HG03103 (cell line): Measurements from ENCODE around the gene CALM1.

Source experiments
- ATAC-seq: cut with Tn5 transposase; IDR thresholded peaks from one replicate; pipeline ENCODE4 v1.9.1; 2021; ENCODE audit warnings: low read depth; ENCODE audit not compliant: unreplicated experiment

CALM1 gene

DNA sequence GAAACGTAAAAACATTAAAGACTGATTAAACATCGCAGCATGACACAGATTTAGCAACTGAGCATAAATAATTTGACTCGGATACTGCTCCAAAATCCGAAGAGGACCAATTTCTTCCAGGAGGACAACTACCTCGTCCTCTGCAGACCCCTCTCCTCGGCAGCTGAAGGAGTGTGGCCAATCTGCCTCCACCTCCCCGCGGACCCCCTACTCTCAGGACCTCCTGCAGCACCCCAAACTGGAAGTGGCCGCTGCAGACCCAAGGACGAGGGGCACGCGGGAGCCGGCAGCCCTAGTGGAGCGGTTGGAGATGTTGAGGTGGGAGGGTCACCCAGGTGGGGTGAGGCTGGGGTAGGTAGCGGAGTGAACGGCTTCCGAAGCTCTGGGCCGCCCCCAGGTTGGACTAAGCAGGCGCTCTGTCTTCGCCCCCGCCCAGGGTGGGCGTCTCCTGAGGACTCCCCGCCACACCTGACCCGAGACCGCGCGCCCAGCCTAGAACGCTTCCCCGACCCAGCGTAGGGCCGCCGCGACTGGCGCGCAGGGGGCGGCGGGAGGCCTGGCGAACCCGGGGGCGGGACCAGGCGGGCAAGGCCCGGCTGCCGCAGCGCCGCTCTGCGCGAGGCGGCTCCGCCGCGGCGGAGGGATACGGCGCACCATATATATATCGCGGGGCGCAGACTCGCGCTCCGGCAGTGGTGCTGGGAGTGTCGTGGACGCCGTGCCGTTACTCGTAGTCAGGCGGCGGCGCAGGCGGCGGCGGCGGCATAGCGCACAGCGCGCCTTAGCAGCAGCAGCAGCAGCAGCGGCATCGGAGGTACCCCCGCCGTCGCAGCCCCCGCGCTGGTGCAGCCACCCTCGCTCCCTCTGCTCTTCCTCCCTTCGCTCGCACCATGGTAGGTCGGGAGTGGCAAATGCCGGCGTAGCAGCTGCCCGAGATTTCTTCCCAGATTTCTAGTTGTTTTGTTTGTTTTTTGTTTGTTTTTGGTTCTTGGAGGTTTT is at the start of gene CALM1:
Gene CALM1 (plus strand): TSS at position 689 of the 999 bp plus-strand sequence. CDS start 202 bp downstream, at position 891.
- peak; percentile 51 for ATAC-seq

DNA sequence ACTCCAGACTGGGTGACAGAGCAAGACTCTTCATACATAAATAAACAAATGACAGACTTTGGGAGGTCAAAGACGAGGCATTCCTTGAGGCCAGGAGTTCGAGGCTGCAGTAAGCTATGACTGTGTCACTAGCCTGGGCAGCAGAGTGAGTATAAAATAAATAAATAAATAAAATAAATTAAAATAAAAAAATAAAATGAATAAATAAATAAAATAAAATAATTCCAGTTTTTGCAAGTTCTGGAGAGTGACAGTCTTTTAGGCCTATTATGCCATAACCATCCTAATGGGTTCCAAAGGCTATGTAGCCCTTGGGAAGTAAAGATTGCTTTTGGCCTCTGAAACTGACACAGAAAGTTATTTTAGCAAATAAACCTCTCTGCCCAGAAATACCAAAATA is 48.6 kb upstream of the CALM1 start:
- ATAC-seq = no peak

DNA sequence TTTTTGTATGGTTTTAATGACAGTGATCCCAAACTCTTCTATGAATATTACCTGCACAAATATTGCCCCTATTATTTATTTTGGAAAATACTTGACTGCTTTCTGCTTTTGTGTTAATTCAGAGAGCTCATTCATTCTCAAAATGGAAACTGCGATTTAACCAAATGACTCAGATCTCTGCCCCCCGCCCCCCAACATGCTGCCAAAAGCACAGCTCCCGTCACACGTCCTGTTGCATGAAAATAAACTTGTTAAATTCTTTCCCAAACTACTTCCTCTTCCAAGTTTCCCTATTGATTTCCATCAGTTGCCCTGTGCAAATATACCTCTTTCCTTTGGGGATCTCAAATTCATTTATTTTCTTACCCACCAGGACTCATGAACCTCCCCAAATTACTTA is 47.1 kb upstream of the CALM1 start:
- ATAC-seq = no peak

DNA sequence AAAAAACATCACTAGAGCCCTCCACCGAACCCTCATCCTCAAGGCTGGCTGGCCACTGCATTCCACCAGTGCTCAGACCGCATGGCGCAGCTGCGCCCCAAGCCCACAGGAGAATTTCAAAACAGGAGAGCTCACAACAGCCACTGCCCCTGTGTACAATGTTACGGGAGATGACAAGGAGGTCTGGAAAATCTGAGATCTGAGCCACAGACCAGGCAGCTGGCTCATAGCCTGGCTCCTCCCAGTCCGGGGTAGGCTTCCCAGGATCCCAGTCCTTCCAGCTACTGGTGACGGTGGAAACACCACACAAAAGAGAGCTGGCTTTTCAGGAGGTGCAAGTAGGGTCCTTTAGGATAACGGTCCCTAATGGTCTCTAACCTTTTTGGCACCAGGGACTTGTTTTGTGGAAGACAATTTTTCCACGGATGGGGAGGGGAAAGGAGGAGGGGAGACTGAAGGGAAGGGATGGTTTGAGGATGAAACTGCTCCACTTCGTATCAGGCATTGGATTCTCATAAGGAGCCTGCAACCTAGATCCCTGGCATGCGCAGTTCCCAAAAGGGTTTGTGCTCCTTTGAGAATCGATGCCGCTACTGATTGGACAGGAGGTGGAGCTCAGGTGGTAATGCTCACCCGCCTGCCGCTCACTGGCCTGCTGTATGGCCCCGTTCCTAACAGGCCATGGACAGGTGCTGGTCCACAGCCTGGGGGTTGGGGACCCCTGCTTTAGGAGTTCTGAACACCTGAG is 42.1 kb upstream of the CALM1 start:
- ATAC-seq = no peak

DNA sequence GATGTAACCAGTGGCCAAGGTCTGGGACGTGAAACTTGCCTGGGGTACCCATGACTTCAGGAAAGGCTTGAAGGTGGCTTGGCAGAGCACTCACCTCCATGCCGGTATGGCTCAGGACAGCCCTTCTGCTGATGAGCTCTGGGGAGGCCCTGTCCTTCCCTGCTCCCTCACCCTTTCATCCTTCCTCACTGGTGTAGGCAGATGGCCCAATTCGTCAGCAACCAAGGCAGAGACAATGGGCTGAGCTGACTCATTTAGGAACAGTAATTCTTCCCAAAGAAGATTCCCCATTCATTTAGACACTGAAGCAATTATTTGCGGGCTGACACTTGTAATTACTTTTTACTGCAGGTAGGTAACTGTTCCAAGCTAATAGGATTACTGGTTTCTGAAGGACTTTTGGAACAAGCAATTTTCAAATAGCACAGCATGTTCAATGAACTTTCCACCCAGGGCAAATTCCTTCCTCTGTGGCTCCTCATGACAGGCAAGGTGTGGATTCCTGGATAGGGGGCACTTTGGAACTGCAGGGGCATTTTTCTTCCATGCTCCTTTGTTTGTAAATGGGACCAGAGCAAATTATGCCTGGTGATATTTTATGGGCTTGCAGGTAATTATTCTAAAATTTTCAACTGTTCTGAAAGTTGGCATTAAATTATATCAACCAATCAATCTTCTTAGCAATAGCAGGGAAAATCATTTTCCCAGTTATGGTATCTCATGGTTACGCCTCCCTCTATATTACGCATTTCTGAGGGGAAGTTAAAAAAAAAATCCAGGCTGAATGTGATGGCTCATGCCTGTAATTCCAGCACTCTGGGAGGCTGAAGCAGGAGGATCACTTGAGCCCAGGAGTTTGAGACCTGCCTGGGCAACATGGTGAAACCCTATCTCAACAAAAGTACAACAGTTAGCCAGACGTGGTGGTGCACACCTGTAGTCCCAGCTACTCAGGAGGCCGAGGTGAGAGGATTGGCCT is 41.0 kb upstream of the CALM1 start:
- ATAC-seq = no peak

DNA sequence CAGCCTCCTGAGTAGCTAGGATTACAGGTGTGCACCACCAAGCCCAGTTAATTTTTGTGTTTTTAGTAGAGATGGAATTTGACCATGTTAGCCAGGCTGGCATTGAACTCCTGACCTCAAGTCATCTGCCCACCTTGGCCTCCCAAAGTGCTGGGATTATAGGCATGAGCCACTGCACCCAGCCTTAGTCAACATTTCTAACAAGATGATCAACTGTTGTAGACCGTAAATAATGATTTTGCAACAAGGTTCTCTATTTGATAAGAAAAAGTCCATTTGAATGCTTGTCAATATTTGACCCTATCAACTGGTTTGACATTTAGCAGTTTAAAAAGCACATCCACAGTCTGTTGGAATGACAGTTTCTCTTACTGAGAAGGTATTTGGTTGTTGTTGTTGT is 39.9 kb upstream of the CALM1 start:
- no peak for ATAC-seq

DNA sequence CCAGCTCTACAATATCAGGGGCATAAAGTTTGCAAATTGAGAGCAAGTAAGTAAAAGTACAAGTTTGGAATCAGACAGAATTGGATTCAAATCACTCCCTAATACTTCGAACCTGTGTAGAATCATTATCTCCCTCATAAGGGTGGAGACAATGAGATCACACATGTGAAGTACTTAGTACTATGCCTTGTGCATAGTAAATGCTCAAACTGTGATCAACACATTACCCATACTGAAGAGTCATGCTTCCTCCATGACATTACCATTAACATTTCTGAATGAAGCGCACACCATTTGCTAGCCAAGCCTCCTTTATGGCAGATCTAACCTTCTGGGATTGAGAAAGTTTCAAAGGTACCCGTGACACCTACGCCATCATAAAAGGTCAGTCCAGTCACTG is 38.5 kb upstream of the CALM1 start:
- no peak for ATAC-seq

DNA sequence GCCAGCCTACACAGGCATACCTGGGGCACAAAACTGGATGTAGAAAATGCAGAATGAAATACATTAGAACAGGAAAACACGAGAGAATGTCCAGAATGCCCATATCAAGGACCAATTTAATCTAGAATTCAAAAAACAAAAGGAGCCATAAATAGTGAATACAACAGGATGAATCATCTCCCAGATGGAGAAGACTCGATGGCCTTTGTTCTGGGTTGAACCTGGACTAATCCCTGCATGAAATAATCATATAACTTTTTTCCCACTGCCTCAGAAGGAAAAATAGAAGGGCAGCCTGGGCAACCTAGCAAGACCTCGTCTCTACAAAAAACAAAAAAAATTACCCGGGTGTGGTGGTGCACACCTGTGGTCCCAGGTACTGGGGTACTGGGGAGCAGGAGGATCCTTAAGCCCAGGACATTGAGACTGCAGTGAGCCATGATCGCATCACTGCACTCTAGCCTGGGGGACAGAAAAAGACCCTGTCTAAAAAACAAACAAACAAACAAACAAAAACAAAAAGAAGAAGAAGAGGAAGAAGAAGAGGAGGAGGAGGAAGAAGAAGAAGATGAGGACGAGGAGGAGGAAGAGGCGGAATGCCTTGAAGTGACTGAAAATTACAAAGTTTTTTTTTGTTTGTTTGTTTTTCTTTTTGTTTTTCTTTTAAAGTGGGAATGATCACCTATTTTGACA is 34.8 kb upstream of the CALM1 start:
- no peak for ATAC-seq

DNA sequence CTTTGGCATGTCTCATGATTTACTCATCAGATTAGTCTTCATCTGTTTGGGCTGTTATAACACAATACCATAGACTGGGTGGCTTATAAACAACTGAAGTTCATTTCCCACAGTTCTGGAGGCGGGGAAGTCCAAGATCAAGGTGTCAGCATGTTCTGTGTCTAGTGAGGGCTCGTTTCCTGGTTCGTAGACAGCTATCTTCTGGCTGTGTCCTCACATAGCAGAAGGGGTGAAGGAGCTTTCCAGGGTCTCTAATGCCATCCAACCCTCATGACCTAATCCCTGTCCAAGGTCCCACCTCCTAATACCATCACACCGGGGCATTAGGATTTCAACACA is 34.3 kb upstream of the CALM1 start:
- ATAC-seq = no peak

DNA sequence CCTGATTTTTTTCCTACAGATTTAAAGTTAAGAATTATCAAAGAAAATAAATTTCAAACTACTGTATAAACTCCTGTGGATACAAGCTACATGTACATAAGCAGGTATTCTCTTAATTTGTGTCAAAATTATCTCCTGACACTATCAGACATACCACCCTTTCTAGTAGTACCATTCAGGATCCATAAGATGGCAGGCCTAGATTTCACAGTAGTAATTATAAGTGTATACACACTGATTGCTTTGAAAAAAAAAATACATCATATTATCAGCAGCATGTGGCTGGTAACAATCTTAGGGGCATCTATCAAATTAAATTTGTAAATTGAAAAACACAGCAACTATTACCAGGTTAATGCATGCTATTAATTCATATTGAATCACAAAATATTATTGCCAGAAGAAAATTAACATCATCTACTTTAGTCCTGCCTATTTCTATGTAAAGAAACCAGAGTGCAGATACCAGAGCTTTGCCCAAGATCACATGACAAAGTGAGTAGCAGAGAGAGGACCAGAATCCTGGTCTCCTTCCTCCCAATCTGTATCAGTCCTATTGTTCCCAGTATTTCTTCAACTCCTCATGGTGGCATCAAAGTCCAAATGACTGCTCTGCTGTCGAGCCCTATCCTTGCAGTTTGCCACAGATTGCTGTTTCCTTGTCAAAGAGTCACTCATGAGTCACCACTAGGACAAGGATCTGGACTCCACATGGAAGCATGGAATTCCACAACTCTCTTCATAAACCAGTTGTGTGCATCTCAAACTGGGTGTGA is 27.7 kb upstream of the CALM1 start:
- no peak for ATAC-seq

DNA sequence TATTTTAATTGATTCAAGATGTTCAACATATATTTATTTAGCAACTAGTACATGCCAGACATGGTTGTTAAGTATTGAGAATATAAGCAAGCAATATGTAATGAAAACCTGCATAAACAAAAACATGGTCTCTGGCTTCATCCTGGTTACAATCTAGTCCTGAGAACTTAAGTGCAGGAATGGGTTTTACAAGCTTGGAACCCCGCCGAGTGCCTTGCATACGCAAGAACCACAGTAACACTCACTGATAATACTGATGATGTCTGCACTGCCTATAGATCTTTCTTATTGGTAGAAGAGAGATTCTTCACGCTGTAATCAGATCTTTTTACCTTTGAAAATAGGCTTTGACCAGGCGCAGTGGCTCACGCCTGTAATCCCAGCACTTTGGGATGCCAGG is 22.9 kb upstream of the CALM1 start:
- ATAC-seq = no peak

DNA sequence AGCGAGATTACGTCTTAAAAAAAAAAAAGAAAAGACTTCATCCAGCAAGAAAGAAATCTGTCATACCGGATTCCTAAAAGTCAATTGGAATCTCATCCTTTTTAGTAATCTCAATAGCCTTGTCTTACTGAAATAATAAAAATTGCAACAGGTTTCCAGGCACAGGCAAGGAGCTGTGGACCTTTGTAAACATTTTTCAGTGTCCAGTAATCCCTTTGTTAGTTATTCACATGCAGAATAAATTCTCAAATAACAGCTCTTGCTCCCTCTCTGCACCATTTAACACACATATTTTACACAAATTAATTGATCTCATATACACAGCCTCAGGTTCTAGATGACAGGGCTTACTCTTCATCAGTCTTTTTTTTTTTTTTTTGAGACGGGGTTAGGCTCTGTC is 22.0 kb upstream of the CALM1 start:
- ATAC-seq = no peak

DNA sequence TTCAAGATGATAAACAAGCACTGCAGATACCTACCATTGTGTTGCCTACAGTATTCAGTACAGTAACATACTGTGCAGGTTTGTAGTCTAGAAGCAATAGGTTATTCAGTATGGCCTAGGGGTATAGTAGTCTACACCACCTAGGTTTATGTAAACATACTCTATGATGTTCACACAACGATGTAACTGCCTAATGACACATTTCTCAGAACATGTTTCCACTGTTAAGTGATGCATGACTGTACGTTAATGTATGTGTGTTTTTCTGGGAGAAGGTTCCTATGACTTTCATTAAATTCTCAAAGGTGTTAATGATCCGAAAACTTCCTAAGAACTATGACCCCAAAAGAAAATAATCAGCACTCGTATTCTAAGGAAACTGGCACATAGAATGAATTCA is 20.9 kb upstream of the CALM1 start:
- ATAC-seq = no peak

DNA sequence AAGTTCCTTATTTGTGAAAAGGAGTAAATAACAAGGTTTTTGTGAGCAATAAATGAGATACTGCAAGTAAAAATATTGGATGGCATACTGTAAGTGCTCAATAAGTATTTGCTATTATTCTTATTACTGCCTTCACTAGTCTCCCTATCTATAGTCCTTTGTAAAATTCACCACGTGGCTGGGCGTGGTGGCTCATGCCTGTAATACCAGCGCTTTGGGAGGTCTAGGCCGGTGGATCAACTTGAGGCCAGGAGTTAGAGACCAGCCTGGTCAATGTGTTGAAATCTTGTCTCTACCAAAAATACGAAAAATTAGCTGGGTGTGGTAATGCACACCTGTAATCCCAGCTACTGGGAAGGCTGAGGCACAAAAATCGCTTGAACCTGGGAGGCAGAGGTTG is 18.6 kb upstream of the CALM1 start:
- no peak for ATAC-seq

DNA sequence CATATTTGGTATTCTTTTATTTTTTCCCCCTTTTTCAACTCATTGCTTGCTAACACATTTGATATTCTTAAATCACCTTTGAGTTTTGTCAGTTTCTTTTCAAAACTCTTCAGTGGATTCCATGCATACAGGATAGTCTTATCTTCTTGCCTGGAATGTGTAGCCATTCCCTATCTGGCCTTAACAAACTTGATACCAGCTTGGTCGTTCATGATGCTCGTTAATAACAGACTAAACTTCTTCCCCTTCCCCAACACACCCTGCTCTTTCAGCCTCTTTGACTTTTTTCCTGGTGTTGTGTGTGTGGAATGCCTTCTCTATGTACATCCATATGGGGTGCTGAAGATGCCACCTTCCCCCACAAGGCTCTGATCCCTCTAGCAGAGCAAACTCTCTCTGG is 17.7 kb upstream of the CALM1 start:
- ATAC-seq = no peak

DNA sequence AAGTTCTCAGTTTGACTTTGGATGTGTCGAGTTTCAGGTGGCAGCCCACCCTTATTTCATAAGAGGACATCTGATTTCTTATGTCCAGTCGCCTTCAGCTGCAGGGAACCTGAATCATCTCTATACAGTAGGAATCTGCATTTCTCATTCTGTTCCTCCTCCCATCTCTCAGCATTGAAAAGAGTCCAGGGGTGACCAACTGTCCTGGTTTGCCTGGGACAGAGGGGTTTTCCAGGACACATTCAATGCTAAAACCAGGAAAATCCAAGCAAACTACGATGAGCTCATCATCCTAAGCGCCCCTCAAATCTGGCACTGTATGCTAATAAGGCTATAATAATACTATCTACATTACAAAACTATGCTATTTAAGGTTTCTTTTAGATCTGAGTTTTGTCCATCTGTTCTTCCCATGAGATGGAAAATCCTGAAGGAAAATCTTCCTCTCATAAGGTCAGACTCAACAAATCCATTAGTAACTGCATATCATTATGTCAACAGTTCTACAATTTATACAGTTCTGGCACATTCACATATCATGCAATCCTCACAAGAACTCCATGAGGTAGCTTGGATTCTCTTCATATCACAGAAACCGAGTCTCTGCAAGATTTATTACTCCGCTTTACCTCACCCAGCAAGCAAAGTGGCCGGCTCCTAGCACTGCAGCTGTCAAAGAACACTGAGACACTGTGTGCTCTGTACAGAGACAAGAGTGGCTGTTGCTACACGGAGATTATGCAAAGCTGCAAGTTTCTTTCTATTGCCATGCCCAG is 15.6 kb upstream of the CALM1 start:
- no peak for ATAC-seq

DNA sequence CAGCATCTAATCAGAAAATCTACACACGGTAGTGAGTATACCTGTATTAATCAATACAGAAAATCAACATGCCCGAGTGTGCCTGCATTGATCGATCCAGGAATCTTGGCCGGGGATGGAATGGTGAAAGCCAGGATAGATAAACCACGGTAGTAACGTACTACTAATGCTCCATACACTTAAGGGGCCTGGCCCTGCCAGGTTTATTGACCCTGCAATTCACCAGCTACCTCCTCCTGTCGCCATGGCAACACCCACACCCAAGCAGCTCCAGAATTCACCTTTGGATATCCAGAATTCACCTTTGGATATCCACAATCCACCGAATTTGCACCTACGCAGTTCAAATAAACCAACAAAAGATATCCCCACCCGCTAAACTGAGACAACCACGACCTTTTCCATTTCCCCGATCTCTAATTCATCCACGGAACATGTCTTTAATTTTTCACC is 14.8 kb upstream of the CALM1 start:
- ATAC-seq = no peak

DNA sequence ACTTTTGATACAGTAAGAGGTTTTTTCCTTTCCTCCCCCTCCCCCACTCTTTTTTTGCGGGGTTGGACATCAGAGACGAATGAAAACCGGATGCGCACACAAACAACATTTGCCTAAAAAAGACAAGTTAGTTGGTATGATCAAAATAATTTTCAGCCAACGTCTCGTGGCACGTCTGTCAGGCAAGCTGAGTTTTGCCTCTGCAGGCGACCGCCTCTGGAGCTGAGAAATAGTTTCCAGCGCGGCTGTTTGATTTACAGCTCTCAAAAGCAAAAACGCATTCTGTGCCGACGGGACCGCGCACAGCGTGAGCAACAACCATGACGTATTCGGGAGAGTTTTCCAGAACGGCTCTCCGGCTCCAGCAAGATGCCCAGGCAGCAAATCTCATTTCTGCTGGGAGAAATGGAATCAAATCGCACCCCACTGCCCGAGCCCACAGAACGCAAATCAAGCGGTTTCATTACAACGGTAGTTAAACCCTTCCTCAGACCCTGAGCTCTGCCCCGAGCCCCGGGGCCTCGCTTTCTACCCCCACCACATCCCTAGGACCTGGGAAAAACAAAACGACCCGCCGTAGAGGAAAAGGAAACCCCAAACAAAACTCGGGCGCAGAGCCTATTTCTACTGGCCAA is 14.2 kb upstream of the CALM1 start:
- no peak for ATAC-seq
